Thoracic aorta (tissue), 2 donors: ENCODE results near the gene CUTA. TPM values are rescaled to one million over a fixed set of nuclear protein-coding genes. Genes with fewer than 3 reads are reported as not detected.
A peak's percentile ranks its signal among the peaks of the same experiment; 100 is the strongest.

ENCODE experiments used
- ATAC-seq: fragments of 150-250 bp; one replicate; pipeline ENCODE4 v1.8.0; 2017; ENCODE audit warnings: low read depth; ENCODE audit not compliant: insufficient number of reproducible peaks, low FRiP score
- DNase-seq: peaks from one replicate; pipeline ENCODE4 v3.0.0-alpha.2; 2020; ENCODE audit warnings: low spot score
- H3K27ac ChIP-seq, 2 donors: fragments of 200-600 bp; sonication (generic); 1 replicate in 1 of 2; 2 replicates in 1 of 2; pipeline ENCODE4 v1.5.1; 2016; ENCODE audit warnings: mild to moderate bottlenecking in 2 of 2, moderate library complexity in 2 of 2
- H3K27me3 ChIP-seq: fragments of 200-600 bp; sonication (generic); replicated peaks from 2 replicates; pipeline ENCODE4 v1.6.0; 2016; ENCODE audit warnings: mild to moderate bottlenecking; ENCODE audit not compliant: insufficient read depth
- H3K36me3 ChIP-seq: fragments of 200-600 bp; sonication (generic); one replicate; pipeline ENCODE4 v1.5.1; 2016
- H3K4me1 ChIP-seq, 2 donors: fragments of 200-600 bp; sonication (generic); 1 replicate in 1 of 2; 2 replicates in 1 of 2; pipeline versions ENCODE4 v1.5.1 to v1.6.0; 2016; ENCODE audit warnings: low read depth in 2 of 2, mild to moderate bottlenecking in 1 of 2; ENCODE audit not compliant: control insufficient read depth in 1 of 2
- H3K4me3 ChIP-seq: fragments of 200-600 bp; sonication (generic); 2 replicates; pipeline ENCODE4 v1.5.1; 2016; ENCODE audit warnings: mild to moderate bottlenecking
- H3K9me3 ChIP-seq: fragments of 200-600 bp; sonication (generic); 2 replicates; pipeline ENCODE4 v1.5.1; 2016
- total RNA-seq, 2 donors: library from RNA; depleted of rRNA; stranded (reverse); fragments of >200 nt; gene quantifications; one replicate each; pipeline versions ENCODE4 v1.1.0 to v1.2.3, GENCODE V29; 2016
- TF ChIP-seq, protein P1 (sequence below): fragments of 200-600 bp; sonication (generic); IDR thresholded peaks from one replicate; pipeline ENCODE4 v1.5.1; 2019; ENCODE audit warnings: antibody characterized with exemption

CUTA gene
- total RNA-seq, 2 donors from 2014 or later = 60.3 to 207 TPM

DNA sequence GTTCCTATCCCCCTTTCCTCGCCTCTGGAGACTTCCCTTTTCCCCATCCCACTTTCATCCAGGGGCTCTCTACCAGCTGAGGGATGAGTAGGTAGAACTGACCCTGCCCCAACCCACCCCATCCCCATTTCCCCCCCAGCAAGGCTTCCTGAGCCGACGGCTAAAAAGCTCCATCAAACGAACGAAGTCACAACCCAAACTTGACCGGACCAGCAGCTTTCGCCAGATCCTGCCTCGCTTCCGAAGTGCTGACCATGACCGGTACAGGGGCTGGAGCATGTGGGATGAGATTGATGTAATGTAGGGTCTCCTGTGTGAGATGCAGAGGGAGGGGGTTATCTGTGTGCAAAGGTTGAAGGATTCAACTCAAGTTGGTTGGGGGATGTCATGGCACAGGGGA is 14.6 kb upstream of the CUTA start:
- DNase-seq (no peak), ATAC-seq (no peak)
- TF ChIP-seq, protein P1, sequence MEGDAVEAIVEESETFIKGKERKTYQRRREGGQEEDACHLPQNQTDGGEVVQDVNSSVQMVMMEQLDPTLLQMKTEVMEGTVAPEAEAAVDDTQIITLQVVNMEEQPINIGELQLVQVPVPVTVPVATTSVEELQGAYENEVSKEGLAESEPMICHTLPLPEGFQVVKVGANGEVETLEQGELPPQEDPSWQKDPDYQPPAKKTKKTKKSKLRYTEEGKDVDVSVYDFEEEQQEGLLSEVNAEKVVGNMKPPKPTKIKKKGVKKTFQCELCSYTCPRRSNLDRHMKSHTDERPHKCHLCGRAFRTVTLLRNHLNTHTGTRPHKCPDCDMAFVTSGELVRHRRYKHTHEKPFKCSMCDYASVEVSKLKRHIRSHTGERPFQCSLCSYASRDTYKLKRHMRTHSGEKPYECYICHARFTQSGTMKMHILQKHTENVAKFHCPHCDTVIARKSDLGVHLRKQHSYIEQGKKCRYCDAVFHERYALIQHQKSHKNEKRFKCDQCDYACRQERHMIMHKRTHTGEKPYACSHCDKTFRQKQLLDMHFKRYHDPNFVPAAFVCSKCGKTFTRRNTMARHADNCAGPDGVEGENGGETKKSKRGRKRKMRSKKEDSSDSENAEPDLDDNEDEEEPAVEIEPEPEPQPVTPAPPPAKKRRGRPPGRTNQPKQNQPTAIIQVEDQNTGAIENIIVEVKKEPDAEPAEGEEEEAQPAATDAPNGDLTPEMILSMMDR = no peak
- H3K27me3 ChIP-seq = no peaks in the 10 kb centered on the region
- peaks cover 6 to 47% of the 10 kb centered on the region in 2 donors for H3K4me1 ChIP-seq
- no peaks in the 10 kb centered on the region for H3K9me3 ChIP-seq
- H3K27ac ChIP-seq = no peak overlapping the region
- H3K4me3 ChIP-seq = no peak overlapping the region
- H3K36me3 ChIP-seq = peaks cover 9% of the 10 kb centered on the region

- no peak for ATAC-seq
- H3K27ac ChIP-seq = no peak overlapping the region
- H3K27me3 ChIP-seq = no peaks in the 10 kb centered on the region
- no peaks in the 10 kb centered on the region for H3K9me3 ChIP-seq
- DNase-seq = no peak
- peaks cover 4% of the 10 kb centered on the region for H3K36me3 ChIP-seq
- TF ChIP-seq, protein P1 = no peak
- H3K4me1 ChIP-seq = peaks cover 10 to 52% of the 10 kb centered on the region in 2 donors
- H3K4me3 ChIP-seq = no peak overlapping the region
These were observed 14.1 kb upstream of the CUTA start for GRCh38 chr6:33431880-33432541.

- Histone ChIP-seq H3K36me3 (no peaks in the 10 kb centered on the region), H3K4me3 (peak overlapping the region; percentile 44), H3K4me1 (peaks cover 17 to 58% of the 10 kb centered on the region in 2 donors), H3K9me3 (no peaks in the 10 kb centered on the region), H3K27me3 (no peaks in the 10 kb centered on the region), H3K27ac (no peak overlapping the region)
- ATAC-seq (no peak), DNase-seq (no peak)
- TF ChIP-seq, protein P1 = no peak
These were observed 13.3 kb upstream of the CUTA start for GRCh38 chr6:33430991-33431879.

DNA sequence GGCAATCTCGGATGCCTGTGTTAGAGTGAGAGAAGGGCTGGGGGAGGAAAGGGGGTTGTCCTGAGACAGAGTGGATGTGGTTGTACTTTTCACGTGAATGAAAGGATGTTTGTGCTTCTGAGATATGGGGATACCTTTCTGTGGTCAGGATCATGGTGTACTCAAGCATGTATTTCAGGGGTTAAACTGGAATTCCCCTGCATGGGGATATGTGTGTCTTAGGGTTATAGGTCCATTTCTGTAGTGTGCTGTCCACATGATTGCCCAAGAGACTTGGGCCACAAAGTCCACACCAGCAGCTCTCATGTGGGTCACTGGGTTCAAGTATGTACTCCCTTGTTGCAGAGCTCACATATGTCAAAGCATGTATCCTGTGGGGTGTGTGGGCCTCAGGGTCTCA is 12.4 kb upstream of the CUTA start:
- no peak for DNase-seq
- TF ChIP-seq, protein P1 = no peak
- no peak overlapping the region for H3K4me3 ChIP-seq
- H3K9me3 ChIP-seq = no peaks in the 10 kb centered on the region
- peaks cover 17 to 59% of the 10 kb centered on the region in 2 donors for H3K4me1 ChIP-seq
- ATAC-seq = no peak
- H3K36me3 ChIP-seq = no peaks in the 10 kb centered on the region
- no peak overlapping the region for H3K27ac ChIP-seq
- no peaks in the 10 kb centered on the region for H3K27me3 ChIP-seq

DNA sequence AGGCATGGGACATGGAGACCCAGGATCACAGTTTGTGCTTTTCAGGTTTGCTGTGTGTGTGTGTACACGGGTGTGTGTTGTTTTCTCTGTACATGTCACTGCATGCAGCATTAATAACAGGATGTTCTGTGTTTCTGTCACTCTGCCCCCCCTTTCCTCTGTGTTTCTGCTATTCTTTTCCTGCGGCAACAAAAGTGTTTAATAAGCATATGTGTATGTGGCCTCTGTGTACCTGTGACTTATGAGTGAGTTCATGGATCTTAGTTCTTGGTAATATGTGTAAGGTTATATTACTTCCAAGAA is 11.8 kb upstream of the CUTA start:
- Histone ChIP-seq H3K27ac (no peak overlapping the region), H3K9me3 (no peaks in the 10 kb centered on the region), H3K4me1 (peaks cover 19 to 64% of the 10 kb centered on the region in 2 donors), H3K4me3 (no peak overlapping the region), H3K27me3 (no peaks in the 10 kb centered on the region), H3K36me3 (no peaks in the 10 kb centered on the region)
- no peak for DNase-seq
- TF ChIP-seq, protein P1 = no peak
- ATAC-seq = no peak
